ENCODE measurements around the gene CHD2. TPM values are rescaled to one million over a fixed set of nuclear protein-coding genes. Genes with fewer than 3 reads are reported as not detected.
"Not testable (repeated sequence)": the region's sequence is repeated elsewhere in the genome, so short reads cannot be mapped to it uniquely, and the experiment has no call there.

CHD2 gene
- polyA plus RNA-seq, 2 of the 4 experiments (the other 2 are of a cell fraction) = 29.5 to 68.2 TPM

GRCh38 chr15:93031557-93032384 lies 131.6 kb downstream of the CHD2 start:
- H3K4me2 ChIP-seq; H3K9me3 ChIP-seq; H3K27ac ChIP-seq; H3K4me3 ChIP-seq; DNase-seq (ENCODE audit: low read depth in 1 of 2, low spot score in 1 of 2); ATAC-seq; FAIRE-seq; POLR2A ChIA-PET: not testable (repeated sequence)
- peaks cover 24% of the 10 kb centered on the region; the same call in 2 of the 3 replicates for H3K4me1 ChIP-seq
- CTCF ChIA-PET = interaction anchor here (0.8 to 11.4 kb wide), 15 partner anchors 14 to 1292 kb away, joined by 3 to 121 read pairs (median 6); no protein-coding TSS in a partner anchor
- 83% methylated on average over 41 of the region's 44 CpGs for WGBS (ENCODE audit: missing lambda C conversion rate)

- H3K4me1 ChIP-seq = peaks cover 24% of the 10 kb centered on the region; the same call in 2 of the 3 replicates
- H3K9me3 ChIP-seq; ATAC-seq; H3K4me2 ChIP-seq; FAIRE-seq; DNase-seq (ENCODE audit: low read depth in 1 of 2, low spot score in 1 of 2); H3K4me3 ChIP-seq; H3K27ac ChIP-seq; POLR2A ChIA-PET: not testable (repeated sequence)
- CTCF ChIA-PET = interaction anchor here (0.6 to 11.4 kb wide), 12 partner anchors 13 to 1291 kb away, joined by 3 to 121 read pairs (median 5); no protein-coding TSS in a partner anchor
- 81% methylated on average over 21 of the region's 21 CpGs for WGBS (ENCODE audit: missing lambda C conversion rate)
Measured at GRCh38 chr15:93032515-93033206, 132.5 kb downstream of the CHD2 start.

GRCh38 chr15:93033434-93034045 lies 133.4 kb downstream of the CHD2 start:
- Histone ChIP-seq H3K9me3 (no peaks in the 10 kb centered on the region), H3K4me2 (no peak overlapping the region), H3K27ac (no peak overlapping the region), H3K4me1 (peaks cover 18% of the 10 kb centered on the region; the same call in 2 of the 3 replicates), H3K4me3 (no peak overlapping the region)
- DNase-seq (ENCODE audit: low read depth in 1 of 2, low spot score in 1 of 2) (no peak), ATAC-seq (no peak), FAIRE-seq (no peak)
- CTCF ChIA-PET = interaction anchor here (0.6 to 11.4 kb wide), 8 partner anchors 12 to 1290 kb away, joined by 3 to 121 read pairs (median 10); partner anchors contain the start of gene RGMA
- WGBS (ENCODE audit: missing lambda C conversion rate) = 73% methylated on average over 14 of the region's 14 CpGs
- POLR2A ChIA-PET = no interaction called here
- TF ChIP-seq CEBPB (IDR thresholded peaks at IDR 0.05) (no peak), EHMT2 (IDR thresholded peaks at IDR 0.05; ENCODE audit: low read depth) (no peak), JUN (IDR thresholded peaks at IDR 0.05) (no peak), TFCP2L1 (CRISPR knock-in tag; IDR thresholded peaks at IDR 0.05) (no peak), HOXA7 (CRISPR knock-in tag; IDR thresholded peaks at IDR 0.05) (no peak), SMC3 (IDR thresholded peaks at IDR 0.05) (no peak), SREBF2 (IDR thresholded peaks at IDR 0.05) (no peak), RARB (CRISPR knock-in tag; IDR thresholded peaks at IDR 0.05) (no peak), RNF2 (IDR thresholded peaks at IDR 0.05; ENCODE audit: borderline replicate concordance, low read depth) (no peak), RCOR1 (IDR thresholded peaks at IDR 0.05; ENCODE audit: low read depth, low read length) (no peak), FOXS1 (CRISPR knock-in tag; IDR thresholded peaks at IDR 0.05) (no peak), FOSB (CRISPR knock-in tag; IDR thresholded peaks at IDR 0.05) (no peak), KDM1A (IDR thresholded peaks at IDR 0.05; ENCODE audit: low read depth) (no peak), MAX (IDR thresholded peaks at IDR 0.05) (no peak), MAZ (IDR thresholded peaks at IDR 0.05; ENCODE audit: borderline replicate concordance, low read depth, low read length) (no peak)

GRCh38 chr15:93034512-93034911 lies 134.4 kb downstream of the CHD2 start:
- Histone ChIP-seq H3K4me1 (peaks cover 10% of the 10 kb centered on the region; the same call in 1 of the 3 replicates), H3K4me3 (no peak overlapping the region), H3K4me2 (no peak overlapping the region), H3K27ac (no peak overlapping the region), H3K9me3 (no peaks in the 10 kb centered on the region)
- no peak for TF ChIP-seq HEYL (CRISPR knock-in tag; IDR thresholded peaks at IDR 0.05)
- no peak for TF ChIP-seq BHLHE40 (IDR thresholded peaks at IDR 0.05; ENCODE audit: low read depth, low read length)
- no peak for TF ChIP-seq CBX2 (IDR thresholded peaks at IDR 0.05; ENCODE audit: borderline replicate concordance, low read depth)
- no peak for TF ChIP-seq SREBF2 (IDR thresholded peaks at IDR 0.05)
- no peak for TF ChIP-seq HOXB13 (CRISPR knock-in tag; IDR thresholded peaks at IDR 0.05; ENCODE audit: low read depth)
- TF ChIP-seq CEBPB (IDR thresholded peaks at IDR 0.05) = no peak
- 74% methylated on average over 7 of the region's 7 CpGs for WGBS (ENCODE audit: missing lambda C conversion rate)
- ATAC-seq (no peak), FAIRE-seq (peak; percentile 23), DNase-seq (ENCODE audit: low read depth in 1 of 2, low spot score in 1 of 2) (no peak)
- ChIA-PET POLR2A (no interaction called here), CTCF (interaction anchor here (0.6 to 11.4 kb wide), 8 partner anchors 9 to 1085 kb away, joined by 3 to 121 read pairs (median 18); partner anchors contain the start of gene RGMA)

All from A549 (cell line).